Activated naive CD8-positive, alpha-beta T cell treated with anti-CD3 and anti-CD28 coated beads for 36 hours (primary cell): Measurements from ENCODE around the gene WDR7. TPM values are rescaled to one million over a fixed set of nuclear protein-coding genes. Genes with fewer than 3 reads are reported as not detected.

Source experiments
- DNase-seq: peaks from one replicate; pipeline ENCODE4 v3.0.0; 2021
- H3K27ac Mint-ChIP-seq: one replicate; pipeline ENCODE4 v1.8.0; 2022; ENCODE audit warnings: mild to moderate bottlenecking, moderate library complexity, mixed read lengths
- H3K27me3 Mint-ChIP-seq: one replicate; pipeline ENCODE4 v1.8.0; 2022; ENCODE audit warnings: mild to moderate bottlenecking, mixed read lengths
- H3K36me3 Mint-ChIP-seq: one replicate; pipeline ENCODE4 v1.8.0; 2021; ENCODE audit warnings: mild to moderate bottlenecking, mixed read lengths
- H3K4me1 Mint-ChIP-seq: one replicate; pipeline ENCODE4 v1.8.0; 2021; ENCODE audit warnings: mixed read lengths
- H3K4me3 Mint-ChIP-seq: one replicate; pipeline ENCODE4 v1.8.0; 2022; ENCODE audit warnings: mild to moderate bottlenecking, moderate library complexity, mixed read lengths
- H3K9me3 Mint-ChIP-seq: one replicate; pipeline ENCODE4 v1.8.0; 2022; ENCODE audit warnings: mixed read lengths
- total RNA-seq, 2 experiments: library from RNA; stranded (reverse); gene quantifications; one replicate each; pipeline ENCODE4 v1.2.3, GENCODE V29; 2021

WDR7 gene
- total RNA-seq, 2 experiments from 2014 or later: 16.8 to 22.6 TPM

DNA sequence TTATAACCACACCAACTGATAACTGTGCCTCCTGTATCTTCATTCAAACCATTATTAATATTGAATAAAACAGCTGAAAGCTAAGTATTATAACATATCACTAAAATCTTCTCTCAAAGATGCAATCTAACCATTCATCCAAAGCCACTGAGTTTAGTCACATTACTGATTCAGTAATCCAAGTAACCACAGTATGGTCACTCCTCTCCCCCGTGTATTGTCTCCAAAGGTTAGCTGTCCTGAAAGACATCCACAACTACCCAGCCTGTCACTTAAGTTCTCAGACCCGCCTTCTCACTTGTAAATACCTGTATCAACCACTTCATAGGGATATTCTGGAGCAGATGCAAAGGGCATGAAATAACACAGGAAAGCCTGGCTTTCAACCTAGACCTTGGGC lies 282.3 kb downstream of the WDR7 start:
- Mint-ChIP-seq H3K4me3 (no peak overlapping the region), H3K27ac (no peak overlapping the region), H3K4me1 (no peaks in the 10 kb centered on the region), H3K27me3 (no peaks in the 10 kb centered on the region), H3K36me3 (peaks cover 11% of the 10 kb centered on the region), H3K9me3 (no peaks in the 10 kb centered on the region)
- DNase-seq: no peak

DNA sequence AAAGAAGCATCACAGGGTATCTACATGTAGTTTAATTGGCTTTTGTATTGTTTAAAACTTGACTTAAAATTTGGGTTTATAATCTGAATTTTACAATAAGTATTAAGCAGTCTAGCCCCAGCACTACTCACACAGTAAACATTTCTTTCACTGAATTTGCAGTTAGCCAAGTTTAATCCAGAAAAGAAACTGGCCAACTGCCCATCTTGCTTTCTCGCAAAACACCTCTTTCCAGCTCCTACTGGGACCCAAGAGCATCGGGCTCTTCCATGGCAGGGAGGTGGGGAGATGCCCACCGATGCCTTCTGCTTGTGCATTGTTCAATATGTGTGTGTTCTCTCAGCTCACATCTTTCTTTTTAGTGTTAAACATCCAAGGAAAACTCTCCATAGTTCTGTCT lies 283.0 kb downstream of the WDR7 start:
- Mint-ChIP-seq H3K27ac (no peak overlapping the region), H3K27me3 (no peaks in the 10 kb centered on the region), H3K4me3 (no peak overlapping the region), H3K4me1 (no peaks in the 10 kb centered on the region), H3K36me3 (peaks cover 11% of the 10 kb centered on the region), H3K9me3 (no peaks in the 10 kb centered on the region)
- no peak for DNase-seq

DNA sequence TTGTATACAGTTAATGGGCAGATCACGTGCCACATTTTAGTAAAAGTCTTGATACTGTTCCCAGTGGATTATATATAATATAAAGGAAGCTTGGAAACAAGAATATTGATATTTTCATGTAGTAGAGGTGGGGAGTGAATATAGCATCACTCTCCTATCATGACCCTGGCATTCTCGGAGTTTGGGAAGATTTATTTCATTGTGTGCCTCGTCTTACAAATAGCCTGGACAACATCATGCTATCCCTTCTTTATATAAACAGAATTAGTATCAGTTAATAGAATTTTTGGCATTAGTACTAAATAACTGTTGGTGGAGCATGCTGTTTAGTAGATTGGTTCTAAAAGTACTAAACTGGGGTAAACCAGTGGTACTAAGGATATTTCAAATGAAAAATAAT lies 283.7 kb downstream of the WDR7 start:
- DNase-seq: no peak
- Mint-ChIP-seq H3K36me3 (peaks cover 11% of the 10 kb centered on the region), H3K4me1 (no peaks in the 10 kb centered on the region), H3K27ac (no peak overlapping the region), H3K4me3 (no peak overlapping the region), H3K9me3 (no peaks in the 10 kb centered on the region), H3K27me3 (no peaks in the 10 kb centered on the region)

DNA sequence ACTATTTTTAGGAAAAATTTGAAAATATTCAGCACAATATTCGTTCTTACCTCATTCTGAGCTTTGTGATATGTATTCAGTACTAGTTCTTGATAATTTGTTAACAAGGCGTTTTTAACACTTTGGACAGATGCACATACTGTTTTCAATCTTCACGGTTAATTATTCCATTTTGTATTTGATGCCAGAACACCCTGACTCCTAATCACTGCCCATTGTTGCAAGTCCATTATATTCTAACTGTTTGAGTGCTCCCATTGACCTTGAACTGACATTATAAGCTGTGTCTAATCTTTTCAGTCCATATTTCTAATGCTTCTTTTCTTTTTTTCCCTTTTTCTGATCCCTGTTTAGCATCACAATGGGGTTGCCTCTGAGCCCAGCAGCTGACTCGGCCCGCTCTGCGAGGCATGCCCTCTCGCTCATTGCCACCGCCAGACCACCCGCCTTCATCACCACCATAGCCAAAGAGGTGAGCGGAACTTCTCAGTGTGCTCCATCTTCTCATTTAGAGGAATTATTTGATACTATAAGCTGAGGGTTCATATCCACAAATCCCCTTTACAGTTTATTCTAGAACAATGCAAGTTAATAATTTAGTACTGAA lies 284.4 kb downstream of the WDR7 start:
- no peak for DNase-seq
- Mint-ChIP-seq H3K36me3 (peaks cover 11% of the 10 kb centered on the region), H3K27ac (no peak overlapping the region), H3K27me3 (no peaks in the 10 kb centered on the region), H3K4me1 (no peaks in the 10 kb centered on the region), H3K9me3 (no peaks in the 10 kb centered on the region), H3K4me3 (no peak overlapping the region)

DNA sequence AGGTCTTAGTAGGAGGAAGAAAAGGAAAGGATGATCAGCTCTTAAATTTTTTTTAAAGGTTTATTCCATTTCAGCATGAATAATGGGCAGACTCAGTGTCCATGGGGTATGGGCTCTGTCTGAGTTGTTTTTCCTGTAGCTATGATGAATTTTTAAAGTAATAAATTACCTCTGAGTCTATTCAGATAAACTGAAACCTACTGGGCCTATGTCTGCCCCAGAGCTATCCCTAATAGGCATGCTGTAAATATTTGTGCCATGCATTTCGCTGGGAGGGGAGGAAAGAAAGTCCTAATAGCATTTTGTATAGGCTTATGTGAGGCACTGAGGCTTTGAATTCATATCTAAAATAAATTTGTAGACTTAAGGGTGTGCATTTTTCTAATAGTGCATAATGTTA lies 285.3 kb downstream of the WDR7 start:
- no peaks in the 10 kb centered on the region for H3K9me3 Mint-ChIP-seq
- no peak overlapping the region for H3K4me3 Mint-ChIP-seq
- DNase-seq: no peak
- peaks cover 10% of the 10 kb centered on the region for H3K36me3 Mint-ChIP-seq
- no peaks in the 10 kb centered on the region for H3K27me3 Mint-ChIP-seq
- H3K27ac Mint-ChIP-seq: no peak overlapping the region
- no peaks in the 10 kb centered on the region for H3K4me1 Mint-ChIP-seq

DNA sequence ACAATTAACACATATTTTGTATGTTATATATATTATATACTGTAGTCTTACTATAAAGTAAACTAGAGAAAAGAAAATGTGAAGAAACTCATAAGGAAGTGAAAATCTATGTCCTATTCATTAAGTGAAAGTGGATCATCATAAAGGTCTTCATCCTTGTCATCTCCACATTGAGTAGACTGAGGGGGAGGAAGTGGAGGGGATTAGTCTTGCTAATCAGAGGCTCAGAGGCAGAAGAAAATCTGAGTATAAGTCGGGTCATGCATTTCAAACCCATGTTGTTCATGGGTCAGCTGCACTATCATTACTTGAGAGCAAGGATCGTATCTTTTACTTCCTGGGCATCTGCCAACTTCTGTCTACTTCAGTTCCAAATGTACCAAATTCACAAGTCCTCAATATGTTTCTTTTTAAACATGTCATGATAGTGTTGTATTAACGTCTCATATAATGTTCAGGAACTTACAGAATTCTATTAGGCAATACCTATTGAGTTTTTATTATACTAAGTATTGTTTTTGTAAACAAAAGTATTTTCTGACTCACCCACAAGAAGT lies 286.8 kb downstream of the WDR7 start:
- Mint-ChIP-seq H3K27ac (no peak overlapping the region), H3K9me3 (no peaks in the 10 kb centered on the region), H3K36me3 (peaks cover 4% of the 10 kb centered on the region), H3K27me3 (no peaks in the 10 kb centered on the region), H3K4me1 (no peaks in the 10 kb centered on the region), H3K4me3 (no peak overlapping the region)
- no peak for DNase-seq

DNA sequence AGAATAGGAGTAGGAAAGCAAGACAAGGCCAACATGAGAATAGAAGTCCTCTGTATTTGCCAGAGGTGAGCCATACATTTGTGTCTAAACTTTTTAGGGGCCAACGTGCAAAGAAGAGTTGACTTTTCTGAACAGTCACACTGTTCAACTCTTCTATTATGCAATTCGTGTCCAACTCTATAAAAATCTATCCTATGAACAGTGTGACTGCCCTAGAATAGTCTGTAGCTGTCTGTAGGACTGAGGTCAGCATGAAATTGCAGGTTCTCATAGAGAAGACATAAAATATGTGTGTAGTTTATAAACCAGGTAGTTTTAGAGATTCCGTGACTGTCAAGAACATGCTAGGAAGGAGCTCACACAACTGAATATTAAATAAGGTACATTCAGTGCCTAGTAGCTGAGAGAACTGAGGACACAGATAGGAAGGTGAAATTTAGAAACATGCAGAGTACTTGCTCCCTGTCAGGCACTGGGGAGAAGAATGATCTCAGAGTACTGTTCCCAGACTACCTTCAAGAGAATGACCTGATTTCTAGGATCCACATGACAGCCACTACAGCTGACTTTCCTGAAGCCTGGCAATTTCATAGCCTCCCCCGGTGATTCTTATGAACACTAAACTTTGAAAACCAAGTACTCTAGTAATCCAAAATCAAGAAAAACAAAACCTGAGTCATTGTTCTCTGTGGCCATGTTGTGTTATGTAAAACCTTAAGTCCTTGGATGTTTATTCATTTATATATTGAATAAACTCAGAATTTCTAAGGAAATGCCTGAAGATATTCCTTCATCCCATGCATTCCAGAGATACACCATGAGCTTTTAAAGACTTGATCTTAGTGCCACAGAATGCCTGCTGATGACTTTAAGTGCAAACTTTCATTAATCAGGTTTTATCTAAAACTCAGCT lies 294.3 kb downstream of the WDR7 start:
- Mint-ChIP-seq H3K4me3 (no peak overlapping the region), H3K27ac (no peak overlapping the region), H3K4me1 (no peaks in the 10 kb centered on the region), H3K27me3 (no peaks in the 10 kb centered on the region), H3K9me3 (no peaks in the 10 kb centered on the region), H3K36me3 (peaks cover 3% of the 10 kb centered on the region)
- no peak for DNase-seq

DNA sequence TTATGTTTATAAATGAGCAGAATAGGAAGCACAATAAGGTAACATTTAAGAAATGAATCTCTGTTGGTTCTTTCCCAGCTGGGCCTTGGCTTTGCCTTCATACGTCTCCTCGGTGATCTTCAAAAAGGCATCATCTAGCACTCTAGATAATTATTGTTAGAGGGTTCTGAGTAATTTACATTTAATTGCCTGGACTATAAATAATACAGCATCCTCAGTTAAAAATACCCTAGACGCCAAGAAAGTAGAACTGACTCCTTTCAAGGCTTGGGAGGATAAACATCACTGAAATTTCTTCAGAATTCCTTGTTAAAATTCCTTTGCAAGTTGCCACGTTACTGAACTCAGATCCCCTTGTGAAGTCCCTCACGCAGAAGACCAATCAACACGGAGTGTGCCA lies 296.1 kb downstream of the WDR7 start:
- Mint-ChIP-seq H3K4me1 (no peaks in the 10 kb centered on the region), H3K27ac (no peak overlapping the region)

DNA sequence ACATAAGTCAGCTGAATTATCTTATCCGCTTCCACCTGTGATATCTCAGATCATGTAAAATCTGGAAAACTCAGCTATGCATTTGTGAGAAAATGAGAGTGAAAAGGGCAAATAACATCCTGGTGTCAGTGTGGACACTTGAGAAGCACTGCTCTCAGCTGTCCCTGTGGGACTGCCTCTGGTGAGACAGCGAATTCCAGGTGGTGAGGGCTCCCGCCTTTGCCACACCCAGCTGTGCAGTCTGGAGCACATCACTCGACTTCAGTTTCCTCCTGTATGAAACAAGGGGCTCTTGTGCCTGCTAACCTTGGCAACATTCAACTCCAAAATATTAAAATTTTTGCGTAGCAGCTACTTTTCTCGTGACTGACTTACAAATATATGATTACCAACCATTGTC lies 300.9 kb downstream of the WDR7 start:
- H3K36me3 Mint-ChIP-seq: peaks cover 9% of the 10 kb centered on the region
- H3K9me3 Mint-ChIP-seq: no peaks in the 10 kb centered on the region
- H3K27ac Mint-ChIP-seq: no peak overlapping the region
- no peak for DNase-seq
- no peaks in the 10 kb centered on the region for H3K27me3 Mint-ChIP-seq
- no peaks in the 10 kb centered on the region for H3K4me1 Mint-ChIP-seq
- no peak overlapping the region for H3K4me3 Mint-ChIP-seq

More for the DNA sequence above, 296.1 kb downstream of the WDR7 start:
- H3K27me3 Mint-ChIP-seq: no peaks in the 10 kb centered on the region
- H3K9me3 Mint-ChIP-seq: no peaks in the 10 kb centered on the region
- peaks cover 9% of the 10 kb centered on the region for H3K36me3 Mint-ChIP-seq
- H3K4me3 Mint-ChIP-seq: no peak overlapping the region
- no peak for DNase-seq

DNA sequence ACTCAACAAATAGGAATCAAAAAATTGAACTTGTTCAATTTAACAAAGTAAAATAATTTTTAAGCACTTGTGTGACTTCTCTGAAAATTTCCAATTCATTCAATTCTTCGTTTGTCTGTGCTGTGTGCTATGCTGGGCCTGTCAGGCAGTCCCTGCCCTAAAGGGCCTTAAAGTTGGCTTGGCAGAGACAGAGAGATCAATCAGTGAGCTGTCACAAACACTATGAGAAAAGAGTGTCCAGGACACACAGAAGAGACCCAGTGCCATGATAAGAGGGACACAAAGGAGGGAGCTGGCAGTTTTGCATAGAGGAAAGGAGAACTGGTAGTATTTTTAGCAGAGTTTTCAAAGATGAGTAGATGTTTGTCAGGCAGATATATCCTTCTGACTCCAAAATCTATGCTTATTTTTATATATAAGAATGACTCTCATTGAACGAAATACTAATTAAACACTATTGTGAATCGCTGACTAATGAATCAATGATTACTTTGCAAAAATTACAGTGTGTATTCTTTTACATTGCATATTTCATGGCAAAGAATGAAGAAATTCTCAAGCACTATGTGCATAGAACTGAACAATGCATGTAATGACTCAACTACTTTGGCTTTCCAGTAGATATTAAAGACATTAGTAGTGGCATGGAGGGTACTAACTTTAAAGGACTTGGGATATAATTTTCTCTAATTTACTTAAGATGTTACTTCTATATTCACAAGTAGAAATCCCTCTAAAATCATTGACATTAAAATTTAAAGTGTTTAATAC lies 302.5 kb downstream of the WDR7 start:
- Mint-ChIP-seq H3K27ac (no peak overlapping the region), H3K4me3 (no peak overlapping the region), H3K27me3 (no peaks in the 10 kb centered on the region), H3K36me3 (peaks cover 12% of the 10 kb centered on the region), H3K4me1 (no peaks in the 10 kb centered on the region), H3K9me3 (no peaks in the 10 kb centered on the region)
- DNase-seq: no peak

DNA sequence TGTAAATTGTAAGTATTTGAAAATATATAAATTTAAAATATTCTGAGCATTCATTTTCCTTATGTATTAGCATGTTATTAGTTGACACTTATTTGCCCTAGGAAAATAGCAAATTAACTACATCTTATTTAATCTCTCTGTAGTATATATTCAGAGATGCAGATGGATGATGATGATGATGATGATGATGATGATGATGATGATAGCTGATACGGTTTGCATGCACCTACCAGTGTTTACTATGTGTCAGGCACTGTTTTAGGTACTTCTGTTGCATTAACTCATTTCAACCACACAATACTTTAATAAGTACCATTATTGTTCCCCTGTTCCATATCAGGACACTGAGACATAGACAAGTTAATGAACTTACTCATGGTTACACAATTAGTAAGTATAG lies 304.3 kb downstream of the WDR7 start:
- no peaks in the 10 kb centered on the region for H3K27me3 Mint-ChIP-seq

DNA sequence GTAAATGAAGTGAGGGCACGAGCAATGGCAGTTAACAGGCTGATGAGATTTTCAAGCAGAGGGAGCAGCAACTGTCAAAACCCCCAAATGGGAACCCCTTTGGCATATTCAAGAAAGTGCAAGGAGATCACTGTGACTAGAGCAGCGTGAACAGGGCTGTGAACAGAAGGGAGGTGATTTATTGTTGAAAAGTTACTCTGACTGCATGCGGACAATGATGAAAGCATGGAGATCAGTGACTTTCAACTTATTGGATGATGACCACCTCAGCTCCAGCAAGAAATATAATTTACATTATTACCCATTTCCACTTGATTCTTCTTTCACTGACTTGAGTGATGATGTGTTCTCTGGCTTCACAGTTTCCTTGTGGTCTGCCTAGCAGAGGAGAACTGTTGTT lies 308.0 kb downstream of the WDR7 start:
- no peak for DNase-seq
- Mint-ChIP-seq H3K4me1 (no peaks in the 10 kb centered on the region), H3K4me3 (no peak overlapping the region), H3K27me3 (no peaks in the 10 kb centered on the region), H3K9me3 (no peaks in the 10 kb centered on the region), H3K27ac (no peak overlapping the region), H3K36me3 (peaks cover 10% of the 10 kb centered on the region)

More for the DNA sequence above, 304.3 kb downstream of the WDR7 start:
- H3K4me1 Mint-ChIP-seq: no peaks in the 10 kb centered on the region
- H3K27ac Mint-ChIP-seq: no peak overlapping the region
- DNase-seq: no peak
- no peaks in the 10 kb centered on the region for H3K9me3 Mint-ChIP-seq
- no peak overlapping the region for H3K4me3 Mint-ChIP-seq
- H3K36me3 Mint-ChIP-seq: peaks cover 14% of the 10 kb centered on the region

DNA sequence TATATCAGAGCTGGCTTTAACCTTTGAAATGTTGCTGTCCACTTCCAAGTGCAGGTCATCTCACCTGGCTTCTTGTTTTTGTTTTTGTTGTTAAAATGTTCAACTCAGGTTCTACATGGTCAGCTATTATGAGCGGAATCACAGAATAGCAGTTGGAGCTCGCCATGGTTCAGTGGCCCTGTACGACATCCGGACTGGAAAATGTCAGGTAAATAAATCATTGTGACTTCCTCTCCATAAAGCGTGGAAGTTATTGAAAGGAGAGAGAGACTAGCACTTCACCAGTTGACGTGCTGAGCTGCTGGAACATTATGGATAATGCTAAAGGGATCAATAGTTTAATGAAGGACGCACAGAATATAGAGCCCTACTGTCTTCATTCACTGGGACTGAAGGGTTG lies 311.2 kb downstream of the WDR7 start:
- Mint-ChIP-seq H3K27me3 (no peaks in the 10 kb centered on the region), H3K9me3 (no peaks in the 10 kb centered on the region), H3K4me1 (no peaks in the 10 kb centered on the region), H3K4me3 (no peak overlapping the region), H3K36me3 (peaks cover 13% of the 10 kb centered on the region), H3K27ac (no peak overlapping the region)
- DNase-seq: no peak

DNA sequence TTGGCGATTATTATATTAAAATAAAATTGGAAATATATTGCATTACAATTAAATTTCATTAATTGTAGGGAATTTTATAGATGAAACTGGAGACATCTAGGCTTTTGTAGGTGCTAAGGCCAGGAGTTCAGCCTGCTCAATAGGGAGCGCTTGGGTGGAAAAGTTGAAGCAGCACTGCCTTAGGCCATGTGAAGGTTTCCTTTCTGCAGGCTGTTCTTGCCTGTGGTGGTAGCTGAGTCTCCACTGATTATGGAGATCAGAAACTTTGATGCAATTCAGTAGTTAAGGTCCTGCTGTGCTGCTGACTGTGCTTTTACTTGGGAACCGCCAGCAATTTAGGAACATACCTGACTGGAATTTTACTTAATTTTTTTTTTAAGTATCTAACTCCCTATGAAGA lies 315.9 kb downstream of the WDR7 start:
- Mint-ChIP-seq H3K4me1 (no peaks in the 10 kb centered on the region), H3K4me3 (no peak overlapping the region), H3K36me3 (peaks cover 10% of the 10 kb centered on the region), H3K27ac (no peak overlapping the region), H3K27me3 (no peaks in the 10 kb centered on the region), H3K9me3 (no peaks in the 10 kb centered on the region)
- no peak for DNase-seq

DNA sequence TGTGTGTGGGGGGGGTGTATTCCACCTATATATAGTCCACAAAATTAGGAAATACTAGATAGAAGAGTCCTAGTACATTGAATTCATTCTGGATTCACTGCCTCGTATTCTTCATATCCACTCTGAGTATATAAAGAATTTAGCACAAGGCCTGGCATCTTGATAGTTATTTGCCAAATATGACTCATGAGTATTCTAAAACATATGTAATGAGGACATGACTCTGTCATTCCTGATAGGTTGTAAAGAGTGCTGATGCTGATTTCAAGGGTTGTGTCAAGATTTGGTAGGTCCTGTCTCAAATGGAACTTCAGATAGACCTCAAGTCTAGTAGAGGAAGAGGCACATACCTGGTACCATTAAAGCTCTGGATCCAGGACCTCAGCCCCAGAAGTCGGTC lies 322.3 kb downstream of the WDR7 start:
- H3K27ac Mint-ChIP-seq: no peak overlapping the region
- H3K36me3 Mint-ChIP-seq: peaks cover 19% of the 10 kb centered on the region
- no peak for DNase-seq
- H3K9me3 Mint-ChIP-seq: no peaks in the 10 kb centered on the region
- H3K4me3 Mint-ChIP-seq: no peak overlapping the region
- no peaks in the 10 kb centered on the region for H3K27me3 Mint-ChIP-seq
- H3K4me1 Mint-ChIP-seq: no peaks in the 10 kb centered on the region
